SIG-M5 treated with dmso at 0.1 percent for 504 hours (cell line): ENCODE measurements around the gene DCLRE1B.

Experiments
- DNase-seq: peaks from one replicate; lab custom pipeline; 2025; ENCODE audit not compliant: unreplicated experiment; lab: John Stamatoyannopoulos, UW

DCLRE1B gene

DNA sequence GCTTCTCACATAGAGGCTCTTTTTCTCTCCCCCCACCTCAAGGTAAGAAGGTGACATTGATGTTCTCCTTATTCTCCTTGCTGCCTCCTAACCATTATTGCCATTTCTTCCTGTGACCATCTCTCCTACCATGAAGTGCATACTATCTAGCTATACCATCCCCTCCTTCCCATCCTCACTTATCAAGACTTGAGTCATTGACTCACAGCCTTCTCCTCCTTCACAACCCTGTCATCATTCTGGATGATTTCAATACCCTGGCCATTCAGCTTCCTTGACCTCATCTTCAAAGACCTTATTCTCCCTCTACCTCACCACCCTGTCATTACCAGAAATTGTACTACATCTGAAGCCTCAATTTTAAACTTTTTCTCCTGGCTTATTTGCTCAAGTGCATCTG, 13.1 kb downstream of the DCLRE1B start:
- DNase-seq, result no peak

DNA sequence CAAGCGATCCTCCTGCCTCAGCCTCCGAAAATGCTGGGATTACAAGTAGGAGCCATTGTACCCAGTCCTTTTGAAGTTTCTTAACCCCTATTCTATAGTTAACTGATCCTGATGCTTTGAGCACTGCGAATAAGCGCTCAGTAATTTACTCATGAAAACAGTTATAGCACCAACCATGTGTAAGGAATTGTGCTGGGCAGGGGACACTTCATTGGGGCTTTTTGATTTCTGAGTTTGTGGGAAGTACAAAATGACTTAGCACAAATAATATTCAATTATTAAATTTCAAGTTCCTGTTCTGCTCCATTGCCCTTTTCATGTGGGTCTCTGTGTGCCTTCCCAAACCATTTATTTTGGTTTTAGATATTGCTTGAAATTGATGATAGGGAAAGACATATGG, 17.8 kb downstream of the DCLRE1B start:
- no peak for DNase-seq

DNA sequence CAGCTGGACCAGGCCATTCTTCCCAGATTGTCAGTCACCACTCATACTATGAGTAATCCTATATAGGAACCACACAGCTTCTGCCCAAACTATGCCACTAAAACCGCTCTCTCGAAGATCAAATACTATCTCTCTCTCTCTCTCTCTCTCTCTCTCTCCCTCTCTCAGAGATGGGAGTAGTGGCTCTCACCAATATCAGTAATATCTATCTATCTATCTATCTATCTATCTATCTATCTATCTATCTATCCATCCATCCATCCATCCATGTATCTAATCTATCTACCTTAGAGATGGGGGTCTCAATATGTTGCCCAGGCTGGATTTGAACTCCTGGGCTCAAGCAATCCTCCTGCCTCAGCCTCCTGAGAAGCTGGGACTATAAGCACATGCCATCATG, 19.3 kb downstream of the DCLRE1B start:
- DNase-seq, result no peak

- peak; percentile 48 for DNase-seq
Observed at GRCh38 chr1:113928187-113928930, 23.2 kb downstream of the DCLRE1B start.

DNA sequence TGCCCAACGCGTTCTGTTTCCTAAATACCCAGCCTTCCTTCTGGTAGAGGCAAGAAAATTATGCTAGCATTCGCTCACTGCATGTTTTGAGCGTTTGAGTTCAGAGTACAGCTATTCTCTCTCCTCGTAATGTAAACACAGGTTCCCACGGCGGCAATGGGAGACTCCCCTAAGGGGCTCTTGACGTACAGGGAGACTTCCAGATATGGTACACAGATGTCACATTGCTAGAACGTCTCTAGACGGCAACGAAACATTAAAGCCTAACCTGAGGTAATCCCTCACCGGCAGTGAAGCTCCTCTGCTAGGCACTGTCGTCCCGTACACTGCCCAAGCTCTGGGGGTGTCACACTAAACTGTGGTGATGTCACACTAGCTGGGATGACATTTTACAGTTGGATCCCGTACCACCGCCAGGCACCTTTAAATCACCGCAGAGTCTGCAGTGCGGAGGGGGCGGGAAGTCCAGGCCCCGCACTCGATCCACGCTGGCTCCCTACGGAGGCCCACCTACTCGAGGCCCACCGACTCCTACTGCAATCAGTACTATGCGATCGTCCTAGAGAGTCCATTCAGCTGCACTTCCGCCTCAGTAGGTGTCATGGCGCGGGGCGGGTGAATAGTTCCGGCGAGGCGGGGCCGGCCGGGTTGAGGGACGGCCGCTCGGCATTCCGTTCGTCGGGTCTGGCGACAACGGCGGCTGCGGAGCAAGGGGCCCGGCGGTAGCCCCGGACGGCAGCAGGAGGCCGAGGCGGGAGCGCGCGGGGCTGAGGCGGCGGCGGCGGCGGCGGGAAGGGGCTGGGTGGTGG, 24.0 kb downstream of the DCLRE1B start, which contains the start of gene HIPK1:
TSS of gene HIPK1 (plus strand) at position 384 of the 809 bp plus-strand sequence.
- peak; percentile 97 for DNase-seq

- DNase-seq, result peak; percentile 81
Observed at GRCh38 chr1:113929750-113930498, 24.8 kb downstream of the DCLRE1B start.

GRCh38 chr1:113930499-113931161, 25.5 kb downstream of the DCLRE1B start:
- peak; percentile 87 for DNase-seq

GRCh38 chr1:113931451-113931851, 26.3 kb downstream of the DCLRE1B start:
- peak; percentile 61 for DNase-seq

GRCh38 chr1:113934006-113934405, 28.9 kb downstream of the DCLRE1B start:
- DNase-seq, result no peak

DNA sequence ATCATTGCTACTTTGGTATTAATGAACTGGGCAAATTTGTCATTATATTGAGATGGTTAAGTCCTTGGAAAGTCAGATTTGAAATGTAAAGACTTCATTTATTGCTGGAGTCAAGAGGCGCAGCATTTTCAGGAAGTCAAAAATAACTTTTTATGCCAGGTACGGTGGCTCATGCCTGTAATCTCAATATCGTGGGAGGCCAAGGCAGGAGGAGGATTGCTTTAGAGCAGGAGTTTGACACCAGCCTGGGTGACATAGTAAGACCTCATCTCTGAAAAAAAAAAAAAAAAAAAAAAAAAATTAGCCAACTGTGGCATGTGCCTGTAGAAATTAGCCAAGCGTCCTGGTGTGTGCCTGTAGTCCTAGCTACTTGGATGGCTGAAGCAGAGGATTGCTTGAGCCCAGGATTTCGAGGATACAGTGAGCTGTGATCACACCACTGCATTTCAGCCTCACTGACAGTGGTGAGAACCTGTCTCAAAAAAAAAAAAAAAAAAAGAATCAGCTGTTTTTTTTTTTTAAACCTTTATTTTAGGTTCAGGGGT, 29.5 kb downstream of the DCLRE1B start:
- DNase-seq, result no peak

DNA sequence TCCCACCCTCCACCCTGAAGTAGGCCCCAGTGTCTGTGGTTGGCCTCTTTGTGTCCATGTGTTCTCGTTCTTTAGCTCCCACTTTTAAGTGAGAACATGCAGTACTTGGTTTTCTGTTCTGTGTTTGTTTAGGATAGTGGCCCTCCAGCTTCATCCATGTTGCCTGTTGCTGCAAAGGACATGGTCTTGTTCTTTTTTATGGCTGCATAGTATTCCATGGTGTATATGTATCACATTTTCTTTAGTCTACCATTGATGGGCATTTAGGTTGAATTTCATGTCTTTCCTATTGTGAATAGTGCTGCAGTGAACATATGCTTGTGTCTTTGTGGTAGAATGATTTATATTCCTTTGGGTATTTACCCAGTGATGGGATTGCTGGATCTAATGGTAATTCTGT, 30.1 kb downstream of the DCLRE1B start:
- no peak for DNase-seq

- no peak for DNase-seq
Observed at GRCh38 chr1:113935970-113936369, 30.8 kb downstream of the DCLRE1B start.

GRCh38 chr1:113937146-113937545, 32.0 kb downstream of the DCLRE1B start:
- no peak for DNase-seq

DNA sequence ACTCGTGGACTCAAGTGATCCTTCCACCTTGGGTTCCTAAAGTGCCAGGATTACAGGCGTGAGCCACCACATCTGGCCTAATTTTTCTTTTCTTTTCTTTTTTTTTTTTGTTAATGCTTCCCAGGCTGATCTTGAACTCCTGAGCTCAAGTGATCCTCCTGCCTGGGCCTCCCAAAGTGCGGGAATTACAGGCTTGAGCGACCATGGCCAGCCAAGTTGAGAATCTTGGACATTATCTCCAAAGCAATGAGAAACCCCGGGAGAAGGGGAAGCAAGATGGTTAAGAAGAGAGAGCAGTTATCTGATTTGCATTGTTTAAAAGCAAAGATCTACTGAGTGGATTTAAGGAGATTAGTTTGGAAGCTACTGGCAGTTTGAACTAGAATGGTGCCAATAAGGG, 33.1 kb downstream of the DCLRE1B start:
- no peak for DNase-seq

DNA sequence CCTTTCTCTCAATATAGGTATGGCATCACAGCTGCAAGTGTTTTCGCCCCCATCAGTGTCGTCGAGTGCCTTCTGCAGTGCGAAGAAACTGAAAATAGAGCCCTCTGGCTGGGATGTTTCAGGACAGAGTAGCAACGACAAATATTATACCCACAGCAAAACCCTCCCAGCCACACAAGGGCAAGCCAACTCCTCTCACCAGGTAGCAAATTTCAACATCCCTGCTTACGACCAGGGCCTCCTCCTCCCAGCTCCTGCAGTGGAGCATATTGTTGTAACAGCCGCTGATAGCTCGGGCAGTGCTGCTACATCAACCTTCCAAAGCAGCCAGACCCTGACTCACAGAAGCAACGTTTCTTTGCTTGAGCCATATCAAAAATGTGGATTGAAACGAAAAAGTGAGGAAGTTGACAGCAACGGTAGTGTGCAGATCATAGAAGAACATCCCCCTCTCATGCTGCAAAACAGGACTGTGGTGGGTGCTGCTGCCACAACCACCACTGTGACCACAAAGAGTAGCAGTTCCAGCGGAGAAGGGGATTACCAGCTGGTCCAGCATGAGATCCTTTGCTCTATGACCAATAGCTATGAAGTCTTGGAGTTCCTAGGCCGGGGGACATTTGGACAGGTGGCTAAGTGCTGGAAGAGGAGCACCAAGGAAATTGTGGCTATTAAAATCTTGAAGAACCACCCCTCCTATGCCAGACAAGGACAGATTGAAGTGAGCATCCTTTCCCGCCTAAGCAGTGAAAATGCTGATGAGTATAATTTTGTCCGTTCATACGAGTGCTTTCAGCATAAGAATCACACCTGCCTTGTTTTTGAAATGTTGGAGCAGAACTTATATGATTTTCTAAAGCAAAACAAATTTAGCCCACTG, 35.5 kb downstream of the DCLRE1B start:
- DNase-seq, result peak; percentile 93

DNA sequence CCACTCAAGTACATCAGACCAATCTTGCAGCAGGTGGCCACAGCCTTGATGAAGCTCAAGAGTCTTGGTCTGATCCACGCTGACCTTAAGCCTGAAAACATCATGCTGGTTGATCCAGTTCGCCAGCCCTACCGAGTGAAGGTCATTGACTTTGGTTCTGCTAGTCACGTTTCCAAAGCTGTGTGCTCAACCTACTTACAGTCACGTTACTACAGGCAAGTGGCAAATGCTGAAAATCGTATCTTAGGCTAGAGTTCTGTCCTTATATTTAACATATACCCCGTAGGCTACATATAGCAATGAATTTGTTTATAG, 36.1 kb downstream of the DCLRE1B start:
- DNase-seq, result no peak

DNA sequence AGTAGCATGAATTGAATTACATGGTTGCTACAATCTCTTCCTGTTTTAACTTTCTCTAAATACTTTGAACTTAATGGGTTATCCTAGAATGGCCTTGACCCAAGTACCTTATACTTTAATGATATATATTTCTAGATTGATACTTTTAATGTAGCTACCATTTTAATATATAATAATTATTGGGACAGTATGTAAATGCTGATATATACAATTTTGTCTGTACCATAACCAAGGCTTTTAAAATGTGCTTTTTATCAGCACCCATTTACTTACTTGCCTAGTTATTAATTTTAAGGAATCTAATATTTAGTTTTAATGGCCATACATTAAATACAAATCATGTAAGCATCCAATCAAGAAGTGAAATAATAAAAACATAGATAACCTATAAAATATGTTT, 37.4 kb downstream of the DCLRE1B start:
- DNase-seq, result no peak

DNA sequence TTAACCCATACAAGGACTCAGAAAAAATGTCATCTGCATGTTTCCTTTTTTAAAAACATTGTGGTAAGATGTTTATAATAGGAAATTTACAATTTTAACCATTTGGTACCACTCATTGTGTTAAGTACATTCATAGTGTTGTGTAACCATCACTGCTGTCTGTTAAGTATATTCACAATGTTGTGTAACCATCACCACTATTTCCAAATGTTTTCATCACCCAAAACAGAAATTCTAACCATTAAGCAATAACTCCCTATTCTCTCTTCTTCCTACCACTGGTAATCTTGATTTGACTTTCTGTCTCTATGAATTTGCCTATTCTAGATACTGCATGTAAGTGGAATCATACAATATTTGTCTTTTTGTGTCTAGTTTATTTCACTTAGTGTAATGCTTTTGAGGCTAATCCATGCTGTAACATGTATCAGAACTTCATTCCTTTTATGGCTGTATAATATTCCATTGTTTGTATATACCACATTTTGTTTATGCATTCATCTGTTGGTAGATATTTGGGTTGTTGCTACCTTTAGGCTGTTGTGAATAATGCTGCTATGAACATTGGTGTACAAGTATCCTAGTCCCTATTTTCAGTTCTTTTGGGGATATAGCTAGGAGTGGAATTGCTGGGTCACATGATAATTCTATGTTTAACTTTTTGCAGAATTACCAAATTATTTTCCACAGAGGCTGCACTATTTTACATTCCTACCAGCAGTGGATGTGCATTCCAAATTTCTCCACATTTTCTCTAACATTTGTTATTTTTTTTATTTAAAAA, 38.1 kb downstream of the DCLRE1B start:
- DNase-seq, result peak; percentile 92

GRCh38 chr1:113945329-113945728, 40.2 kb downstream of the DCLRE1B start:
- DNase-seq, result no peak
